Measurements from ENCODE around the gene GOLGA8S. TPM values are rescaled to one million over a fixed set of nuclear protein-coding genes. Genes with fewer than 3 reads are reported as not detected.
"Not testable (repeated sequence)": the region's sequence is repeated elsewhere in the genome, so short reads cannot be mapped to it uniquely, and the experiment has no call there.

The GOLGA8S gene
- total RNA-seq, 1 experiment from 2014 or later: not detected

DNA sequence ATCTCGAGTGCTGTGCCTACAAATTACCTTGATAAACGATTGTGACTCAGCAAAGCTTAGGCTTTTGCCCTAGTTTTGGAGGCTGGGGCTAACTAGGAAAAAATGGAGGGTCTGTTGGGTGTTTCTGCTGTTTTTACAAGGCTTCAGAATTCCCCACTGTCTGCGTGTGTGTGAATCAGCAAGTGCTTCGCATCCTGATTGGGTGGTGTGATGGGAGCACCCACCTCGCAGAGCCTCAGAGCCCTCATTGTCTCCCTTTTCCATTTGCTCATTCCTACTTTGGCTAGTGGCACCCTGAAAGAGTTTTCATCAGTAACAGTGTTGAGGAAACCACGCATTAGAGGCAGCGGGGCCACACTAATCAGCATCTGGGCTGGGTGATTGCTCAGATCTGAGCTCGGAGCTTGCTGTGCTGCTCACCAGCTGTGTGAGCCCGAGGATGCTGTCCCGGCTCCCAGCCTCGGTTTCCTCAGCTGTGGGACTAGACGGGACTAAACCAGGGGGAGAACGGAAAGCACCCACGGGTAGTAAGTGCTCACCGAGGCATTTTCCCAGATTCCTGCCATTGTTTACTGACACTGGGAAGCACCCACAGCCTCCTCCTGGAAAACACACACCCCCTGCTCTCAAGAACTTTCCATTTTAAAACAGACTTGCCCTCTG, 40.6 kb downstream of the GOLGA8S start:
- BruUV-seq (replicated peaks): no TSS peak

GRCh38 chr15:23395832-23396231, 41.3 kb downstream of the GOLGA8S start:
- Histone ChIP-seq H3K9me3 (no peaks in the 10 kb centered on the region), H3K4me1 (no peaks in the 10 kb centered on the region), H3K27me3 (replicated peaks; ENCODE audit: control insufficient read depth, insufficient read depth, low read length) (no peaks in the 10 kb centered on the region), H3K36me3 (ENCODE audit: control insufficient read depth, insufficient read depth, low read length) (no peaks in the 10 kb centered on the region), H3K4me3 (ENCODE audit: low read depth, low read length) (no peak overlapping the region)
- no TSS peak for BruUV-seq (replicated peaks)
- no peak for DNase-seq
- TF ChIP-seq CTCF (IDR thresholded peaks at IDR 0.05; ENCODE audit: insufficient read depth in 1 of 2, low read depth in 1 of 2, low read length in 1 of 2, severe bottlenecking in 1 of 2, unreplicated experiment in 1 of 2): no peak
- Mint-ChIP-seq H3K4me1 (ENCODE audit: low read depth, unreplicated experiment) (no peaks in the 10 kb centered on the region), H3K9me3 (ENCODE audit: unreplicated experiment) (no peaks in the 10 kb centered on the region), H3K27me3 (ENCODE audit: insufficient read depth, unreplicated experiment) (no peaks in the 10 kb centered on the region), H3K27ac (ENCODE audit: unreplicated experiment) (no peak overlapping the region), H3K36me3 (ENCODE audit: insufficient read depth, unreplicated experiment) (no peaks in the 10 kb centered on the region), H3K4me3 (ENCODE audit: unreplicated experiment) (no peak overlapping the region)
- intact Hi-C loops (cut with micrococcal nuclease; ENCODE audit: unreplicated experiment): no loop called here
- ChIA-PET POLR2A (no interaction called here), CTCF (no interaction called here)

More for the DNA sequence above, 40.6 kb downstream of the GOLGA8S start:
- POLR2A ChIA-PET: no interaction called here
- H3K4me1 ChIP-seq: no peaks in the 10 kb centered on the region
- Mint-ChIP-seq H3K27me3 (ENCODE audit: insufficient read depth, unreplicated experiment) (no peaks in the 10 kb centered on the region), H3K9me3 (ENCODE audit: unreplicated experiment) (no peaks in the 10 kb centered on the region), H3K4me3 (ENCODE audit: unreplicated experiment) (no peak overlapping the region), H3K4me1 (ENCODE audit: low read depth, unreplicated experiment) (no peaks in the 10 kb centered on the region), H3K27ac (ENCODE audit: unreplicated experiment) (no peak overlapping the region), H3K36me3 (ENCODE audit: insufficient read depth, unreplicated experiment) (no peaks in the 10 kb centered on the region)
- H3K4me3 ChIP-seq (ENCODE audit: low read depth, low read length): no peak overlapping the region
- no peak for TF ChIP-seq CTCF (IDR thresholded peaks at IDR 0.05; ENCODE audit: insufficient read depth in 1 of 2, low read depth in 1 of 2, low read length in 1 of 2, severe bottlenecking in 1 of 2, unreplicated experiment in 1 of 2)
- no peaks in the 10 kb centered on the region for H3K9me3 ChIP-seq
- H3K27me3 ChIP-seq (replicated peaks; ENCODE audit: control insufficient read depth, insufficient read depth, low read length): no peaks in the 10 kb centered on the region
- no peak for DNase-seq
- CTCF ChIA-PET: no interaction called here
- intact Hi-C loops (cut with micrococcal nuclease; ENCODE audit: unreplicated experiment): no loop called here
- no peaks in the 10 kb centered on the region for H3K36me3 ChIP-seq (ENCODE audit: control insufficient read depth, insufficient read depth, low read length)

DNA sequence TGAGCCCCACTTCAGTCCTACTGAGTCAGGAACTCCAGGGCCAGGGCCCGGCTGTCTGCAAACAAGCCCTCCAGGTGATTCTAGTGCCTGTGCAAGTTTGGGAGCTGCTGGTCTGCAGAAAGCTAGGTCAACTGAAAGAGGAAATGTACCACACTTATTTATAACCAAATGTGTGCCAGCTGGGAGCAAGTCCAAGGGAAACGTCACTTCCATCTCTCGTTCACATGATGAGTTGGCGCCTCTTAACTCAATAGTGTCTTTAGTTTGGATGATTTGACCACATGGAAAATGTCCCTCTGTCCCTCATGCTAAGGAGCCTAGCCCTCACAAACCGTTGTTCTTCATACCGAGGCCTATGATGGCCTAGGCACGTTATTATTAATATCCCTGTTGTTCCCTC, 43.2 kb downstream of the GOLGA8S start:
- POLR2A ChIA-PET: no interaction called here
- DNase-seq: peak in 1 of 2 experiments; percentile 12
- no peaks in the 10 kb centered on the region for H3K9me3 ChIP-seq
- CTCF ChIA-PET: no interaction called here
- no peak overlapping the region for H3K4me3 ChIP-seq (ENCODE audit: low read depth, low read length)
- no peaks in the 10 kb centered on the region for H3K27me3 ChIP-seq (replicated peaks; ENCODE audit: control insufficient read depth, insufficient read depth, low read length)
- Mint-ChIP-seq H3K36me3 (ENCODE audit: insufficient read depth, unreplicated experiment) (no peaks in the 10 kb centered on the region), H3K4me3 (ENCODE audit: unreplicated experiment) (no peak overlapping the region), H3K4me1 (ENCODE audit: low read depth, unreplicated experiment) (no peaks in the 10 kb centered on the region), H3K27me3 (ENCODE audit: insufficient read depth, unreplicated experiment) (peaks cover 4% of the 10 kb centered on the region), H3K9me3 (ENCODE audit: unreplicated experiment) (peaks cover 6% of the 10 kb centered on the region), H3K27ac (ENCODE audit: unreplicated experiment) (no peak overlapping the region)
- H3K4me1 ChIP-seq: no peaks in the 10 kb centered on the region
- no peaks in the 10 kb centered on the region for H3K36me3 ChIP-seq (ENCODE audit: control insufficient read depth, insufficient read depth, low read length)
- BruUV-seq (replicated peaks): no TSS peak
- no peak for TF ChIP-seq CTCF (IDR thresholded peaks at IDR 0.05; ENCODE audit: insufficient read depth in 1 of 2, low read depth in 1 of 2, low read length in 1 of 2, severe bottlenecking in 1 of 2, unreplicated experiment in 1 of 2)
- intact Hi-C loops (cut with micrococcal nuclease; ENCODE audit: unreplicated experiment): no loop called here

DNA sequence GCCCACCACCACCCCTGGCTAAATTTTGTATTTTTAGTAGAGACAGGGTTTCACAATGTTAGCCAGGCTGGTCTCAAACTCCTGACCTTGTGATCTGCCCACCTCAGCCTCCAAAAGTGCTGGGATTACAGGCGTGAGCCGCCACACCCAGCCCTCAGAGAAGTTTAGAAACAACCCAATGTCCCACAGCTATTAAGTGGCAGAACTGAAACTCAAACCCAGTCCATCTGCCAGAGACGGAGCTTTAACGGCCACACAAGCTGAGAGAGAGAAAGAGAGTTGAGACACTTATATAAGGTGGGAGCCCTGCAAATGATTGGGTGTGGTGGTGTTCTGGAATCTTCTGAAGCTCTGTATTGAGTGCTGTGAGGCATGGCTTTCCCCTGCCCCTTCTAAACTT, 43.8 kb downstream of the GOLGA8S start:
- H3K27me3 Mint-ChIP-seq (ENCODE audit: insufficient read depth, unreplicated experiment); H3K9me3 Mint-ChIP-seq (ENCODE audit: unreplicated experiment); POLR2A ChIA-PET: not testable (repeated sequence)

DNA sequence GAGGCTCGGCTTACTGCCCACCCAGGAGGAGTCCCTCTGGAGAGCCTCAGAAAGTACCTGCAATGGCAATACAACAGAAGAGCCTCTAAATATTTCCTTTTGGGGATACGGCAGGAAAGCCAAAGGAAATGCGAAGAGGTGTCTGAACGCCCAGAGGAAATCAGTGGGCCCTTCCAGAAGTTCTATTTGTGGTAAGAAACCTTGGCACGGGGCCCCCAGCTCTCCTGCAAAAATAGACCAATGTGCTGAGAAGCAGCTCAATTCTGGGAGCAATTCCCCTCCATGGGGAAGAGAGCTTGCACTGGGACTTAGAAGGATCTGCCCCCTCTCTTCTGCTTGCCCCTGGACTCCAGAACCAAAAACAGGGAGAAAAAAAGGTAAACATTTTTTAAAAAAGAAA, 44.7 kb downstream of the GOLGA8S start:
- H3K4me1 ChIP-seq; H3K27ac Mint-ChIP-seq (ENCODE audit: unreplicated experiment); BruUV-seq (replicated peaks); H3K9me3 ChIP-seq; H3K27me3 ChIP-seq (replicated peaks; ENCODE audit: control insufficient read depth, insufficient read depth, low read length); H3K36me3 Mint-ChIP-seq (ENCODE audit: insufficient read depth, unreplicated experiment); H3K4me1 Mint-ChIP-seq (ENCODE audit: low read depth, unreplicated experiment); H3K9me3 Mint-ChIP-seq (ENCODE audit: unreplicated experiment); H3K4me3 ChIP-seq (ENCODE audit: low read depth, low read length); POLR2A ChIA-PET; H3K4me3 Mint-ChIP-seq (ENCODE audit: unreplicated experiment); CTCF ChIA-PET; H3K36me3 ChIP-seq (ENCODE audit: control insufficient read depth, insufficient read depth, low read length); intact Hi-C loops (cut with micrococcal nuclease; ENCODE audit: unreplicated experiment); H3K27me3 Mint-ChIP-seq (ENCODE audit: insufficient read depth, unreplicated experiment): not testable (repeated sequence)
- DNase-seq: peak in 1 of 2 experiments; percentile 7

More for the DNA sequence above, 43.8 kb downstream of the GOLGA8S start:
- H3K4me3 ChIP-seq (ENCODE audit: low read depth, low read length); H3K9me3 ChIP-seq; H3K27me3 ChIP-seq (replicated peaks; ENCODE audit: control insufficient read depth, insufficient read depth, low read length); H3K27ac Mint-ChIP-seq (ENCODE audit: unreplicated experiment); H3K4me3 Mint-ChIP-seq (ENCODE audit: unreplicated experiment); CTCF ChIA-PET; BruUV-seq (replicated peaks); H3K36me3 Mint-ChIP-seq (ENCODE audit: insufficient read depth, unreplicated experiment); H3K4me1 ChIP-seq; intact Hi-C loops (cut with micrococcal nuclease; ENCODE audit: unreplicated experiment); H3K36me3 ChIP-seq (ENCODE audit: control insufficient read depth, insufficient read depth, low read length); H3K4me1 Mint-ChIP-seq (ENCODE audit: low read depth, unreplicated experiment): not testable (repeated sequence)
- DNase-seq: peak in 1 of 2 experiments; percentile 7
